Raji (cell line): ENCODE data around the gene GTF2A1L.

ENCODE experiments used
- POLR2A ChIP-seq: IDR thresholded peaks from 2 replicates; pipeline ENCODE4 v1.6.1; 2011; ENCODE audit warnings: low read depth, low read length, control low read depth; ENCODE audit not compliant: insufficient read depth

The GTF2A1L gene

DNA sequence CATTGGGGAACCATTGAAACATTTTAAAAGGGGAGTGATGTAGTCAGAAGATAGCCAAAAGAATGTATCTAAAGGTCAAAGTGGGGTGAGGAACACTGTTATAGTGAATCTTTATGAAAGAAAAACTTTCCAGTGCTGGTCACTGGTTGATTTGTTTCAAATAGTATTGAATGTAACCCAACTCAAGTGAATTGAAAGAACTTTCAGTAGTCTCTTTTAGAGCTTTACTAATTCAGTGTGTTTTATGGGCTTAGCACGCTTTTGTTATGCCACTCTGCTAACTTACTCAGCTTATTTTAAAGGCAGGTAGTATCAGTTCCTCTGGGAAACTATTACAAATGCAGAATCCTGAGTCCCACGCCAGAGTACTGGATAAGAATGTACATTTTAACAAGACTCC, 57.3 kb downstream of the GTF2A1L start:
- no peak for TF ChIP-seq POLR2A

DNA sequence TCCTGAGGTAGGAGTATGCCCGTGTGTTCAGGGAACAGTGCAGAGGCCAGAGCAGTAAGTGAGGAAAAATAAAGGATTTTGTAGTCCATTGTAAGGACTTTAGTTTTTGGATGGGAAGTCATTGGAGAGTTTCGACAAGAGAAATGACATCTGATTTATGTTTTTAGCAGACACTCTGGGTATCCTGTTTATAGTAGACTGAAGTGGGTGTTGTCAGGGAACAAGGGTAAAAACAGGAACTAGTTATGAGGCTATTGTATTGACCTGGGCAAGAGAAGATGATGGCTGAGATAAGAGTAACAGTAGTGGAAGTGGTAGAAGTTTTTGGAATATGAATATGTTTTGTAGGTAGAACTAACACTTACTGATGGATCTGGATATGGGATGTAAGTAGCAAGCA, 59.8 kb downstream of the GTF2A1L start:
- TF ChIP-seq POLR2A = no peak

GRCh38 chr2:48685126-48685525, 67.5 kb downstream of the GTF2A1L start:
- TF ChIP-seq POLR2A = no peak

- no peak for TF ChIP-seq POLR2A
Observed at GRCh38 chr2:48691935-48692691, 74.5 kb downstream of the GTF2A1L start.

- TF ChIP-seq POLR2A = no peak
Observed at GRCh38 chr2:48693066-48693465, 75.4 kb downstream of the GTF2A1L start.

DNA sequence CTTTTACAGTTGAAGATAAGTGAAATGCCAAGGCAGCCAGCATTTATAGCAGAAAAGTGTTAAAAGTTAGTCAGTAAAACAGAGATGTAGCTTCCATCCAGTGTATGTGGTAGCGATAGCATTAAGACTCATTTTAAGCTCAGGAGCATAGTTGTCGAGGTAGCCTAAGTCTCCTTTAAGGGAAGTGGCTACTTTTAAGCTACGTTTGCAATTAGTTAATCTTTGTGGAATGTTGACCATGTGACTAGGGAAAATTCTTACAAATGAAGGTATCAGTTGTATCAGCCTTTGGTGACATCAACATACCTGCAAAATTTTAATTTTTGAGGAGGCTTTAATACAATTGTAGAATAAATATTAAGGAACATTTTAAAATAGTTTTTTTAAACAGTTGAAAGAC, 76.0 kb downstream of the GTF2A1L start:
- no peak for TF ChIP-seq POLR2A

DNA sequence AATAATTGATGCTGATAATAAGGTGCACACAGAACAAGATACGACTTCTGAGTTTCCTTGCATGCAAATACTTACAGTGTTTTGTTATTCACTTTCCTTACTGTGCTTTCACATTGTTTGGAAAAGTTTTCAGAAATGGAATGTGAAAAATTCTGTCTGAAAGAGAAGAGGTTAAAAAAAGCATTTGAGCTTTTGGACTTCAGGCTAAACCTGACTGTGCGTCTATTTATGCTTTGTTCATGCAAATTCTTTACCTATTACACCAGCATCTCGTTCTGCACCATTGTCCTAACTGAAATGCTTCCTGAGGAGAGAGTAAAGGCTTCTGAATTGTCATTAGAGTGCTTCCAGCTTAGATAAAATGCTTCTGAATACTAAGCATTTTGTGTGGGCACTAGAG, 76.5 kb downstream of the GTF2A1L start:
- TF ChIP-seq POLR2A = no peak

DNA sequence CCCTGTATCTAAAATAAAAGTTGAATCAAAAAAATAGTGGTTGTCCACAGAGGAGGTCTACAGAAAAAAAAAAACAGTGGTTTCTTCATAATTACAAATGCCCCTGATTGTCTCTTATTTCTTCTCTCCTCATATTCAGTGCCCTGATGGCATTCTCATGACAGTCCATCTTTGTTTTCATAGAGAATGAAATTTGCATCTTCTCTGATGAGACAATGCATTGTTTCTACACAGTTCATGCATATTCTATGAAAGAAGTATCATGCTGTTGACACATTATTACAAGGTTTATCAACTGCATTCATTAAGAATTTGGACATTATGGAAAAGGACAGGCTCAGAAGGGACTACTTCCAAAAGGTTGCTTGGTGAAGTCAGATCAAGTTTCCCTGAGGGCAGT, 78.3 kb downstream of the GTF2A1L start:
- no peak for TF ChIP-seq POLR2A

GRCh38 chr2:48696881-48697280, 79.2 kb downstream of the GTF2A1L start:
- no peak for TF ChIP-seq POLR2A

- no peak for TF ChIP-seq POLR2A
Observed at GRCh38 chr2:48699348-48699930, 81.8 kb downstream of the GTF2A1L start.

- no peak for TF ChIP-seq POLR2A
Observed at GRCh38 chr2:48707466-48707865, 89.8 kb downstream of the GTF2A1L start.

DNA sequence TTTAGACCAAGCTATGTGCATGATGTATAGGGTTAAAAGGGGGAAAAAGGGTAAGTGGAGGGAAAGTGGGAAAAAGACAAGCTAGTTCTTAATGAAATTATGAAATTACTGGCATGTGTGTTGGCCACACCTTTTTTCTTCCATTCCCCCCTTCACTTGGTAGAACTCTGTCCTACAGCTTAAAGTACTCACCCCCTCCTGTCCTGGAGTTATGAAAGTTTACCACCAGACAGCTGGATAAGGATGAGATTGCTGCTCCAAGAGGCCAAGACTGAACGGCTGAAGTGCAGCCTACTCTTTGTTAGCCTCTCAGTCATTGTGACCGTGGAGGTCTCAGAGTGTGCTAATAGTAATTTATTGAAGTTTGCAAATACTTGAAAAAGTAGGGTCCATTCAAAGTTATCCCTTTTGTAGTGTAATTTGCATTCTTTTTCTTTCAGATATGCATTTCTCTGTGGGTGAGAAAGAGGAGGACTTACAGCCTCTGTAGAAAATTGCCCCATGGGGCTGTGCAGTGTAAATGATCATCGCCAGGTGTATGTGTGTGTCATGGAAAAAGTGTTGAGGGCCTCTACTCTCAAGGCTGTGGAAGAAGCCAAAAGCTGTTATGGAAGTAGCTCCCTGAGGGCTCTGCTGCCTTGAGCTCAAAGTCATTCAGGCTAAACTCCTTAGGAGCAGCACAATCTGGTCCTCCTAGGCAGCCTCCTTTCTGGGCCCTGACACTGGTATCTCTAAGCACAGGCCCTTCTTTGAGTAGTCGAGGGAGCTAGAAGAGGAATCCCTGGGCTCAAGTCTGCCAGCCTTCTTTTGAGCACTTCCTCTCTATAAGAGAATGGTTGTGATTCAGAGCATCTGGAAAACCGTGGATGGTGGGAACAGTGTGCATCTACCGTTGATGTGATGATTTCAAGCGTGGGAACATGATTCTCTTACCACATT, 91.7 kb downstream of the GTF2A1L start:
- no peak for TF ChIP-seq POLR2A

DNA sequence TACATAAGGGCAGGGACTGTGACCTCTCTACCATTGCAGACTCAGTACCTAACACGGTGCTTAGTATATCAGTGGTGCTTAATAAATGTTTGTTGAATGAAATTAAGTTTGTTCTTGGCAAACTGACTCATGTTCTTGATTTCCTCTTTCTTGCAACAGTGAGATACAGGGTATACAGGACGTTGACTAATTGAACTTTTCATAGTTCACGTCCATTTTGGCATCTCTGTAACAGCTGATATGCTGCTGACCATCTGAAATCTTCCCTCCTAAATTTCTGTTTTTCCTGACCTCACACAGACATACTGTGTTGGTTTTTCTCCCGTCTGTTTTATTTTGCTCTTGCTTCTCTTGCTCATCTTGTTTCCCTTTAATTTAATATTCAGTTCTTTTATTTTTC, 93.7 kb downstream of the GTF2A1L start:
- no peak for TF ChIP-seq POLR2A

GRCh38 chr2:48712151-48712550, 94.5 kb downstream of the GTF2A1L start:
- TF ChIP-seq POLR2A = no peak

DNA sequence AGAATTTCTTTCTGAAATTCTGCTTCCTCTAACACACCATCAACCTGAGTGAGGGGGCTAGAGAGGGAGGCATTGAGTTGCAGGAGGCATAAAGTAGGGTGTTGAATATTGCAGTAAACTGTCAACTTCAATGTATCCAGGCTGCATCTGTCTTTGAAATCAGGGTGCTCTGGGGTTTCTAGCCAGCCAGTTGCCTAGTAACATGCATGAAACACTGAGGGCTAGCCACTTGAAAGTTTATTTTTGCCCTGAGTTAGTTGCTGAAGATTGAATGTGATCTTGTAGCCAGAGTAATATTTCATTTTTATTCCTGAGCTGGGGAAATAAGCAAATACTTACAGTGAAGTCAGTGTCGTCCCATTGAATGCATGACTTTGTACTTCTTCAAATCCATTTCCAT, 96.0 kb downstream of the GTF2A1L start:
- TF ChIP-seq POLR2A = no peak

- TF ChIP-seq POLR2A = no peak
Observed at GRCh38 chr2:48714245-48714644, 96.6 kb downstream of the GTF2A1L start.
